HPDE6-E6E7 (cell line): ENCODE data around the gene CXCL11.
"Not testable (repeated sequence)": the region's sequence is repeated elsewhere in the genome, so short reads cannot be mapped to it uniquely, and the experiment has no call there.

Experiments
- DNase-seq: peaks from one replicate; pipeline ENCODE4 v3.0.0; 2011; ENCODE audit warnings: missing footprints; ENCODE audit errors: extremely low spot score

CXCL11 gene

DNA sequence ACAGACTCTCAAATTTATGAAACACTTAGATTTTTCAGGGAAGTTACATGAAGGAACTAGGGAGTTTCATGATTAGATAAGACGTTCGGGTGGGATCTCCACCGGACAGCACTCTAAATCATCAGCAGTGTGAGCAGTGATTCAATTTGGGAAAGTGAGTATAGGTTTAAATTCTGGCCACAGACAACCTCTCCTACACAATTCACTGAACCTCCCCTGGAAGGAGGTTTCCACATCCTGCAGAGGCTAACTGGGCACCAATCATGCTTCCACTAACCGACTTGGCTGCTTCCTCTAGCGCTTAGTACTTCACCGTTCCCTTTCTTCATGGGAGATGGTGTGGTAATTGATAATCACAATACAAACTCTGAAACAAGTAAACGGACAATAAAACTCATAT, 34.2 kb downstream of the CXCL11 start:
- DNase-seq = no peak

DNA sequence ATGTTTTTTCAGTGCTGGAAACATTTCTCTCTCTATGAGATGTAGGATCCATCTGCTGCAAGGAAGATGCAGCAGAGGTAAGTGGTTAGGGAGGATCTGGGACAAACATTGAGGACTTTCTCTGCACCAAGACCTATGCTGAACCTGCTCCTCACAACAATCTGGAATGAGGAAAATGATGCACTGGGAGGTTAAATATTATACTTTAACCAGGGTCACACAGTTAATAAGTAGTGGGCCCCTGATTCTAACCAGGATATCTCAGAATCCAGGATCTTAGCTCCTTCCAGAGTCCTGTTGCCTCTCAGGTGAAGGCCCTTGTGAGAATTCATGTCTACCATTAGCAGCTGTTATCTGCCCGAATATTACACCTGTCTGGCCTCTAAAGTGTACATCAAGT, 35.6 kb downstream of the CXCL11 start:
- no peak for DNase-seq

DNA sequence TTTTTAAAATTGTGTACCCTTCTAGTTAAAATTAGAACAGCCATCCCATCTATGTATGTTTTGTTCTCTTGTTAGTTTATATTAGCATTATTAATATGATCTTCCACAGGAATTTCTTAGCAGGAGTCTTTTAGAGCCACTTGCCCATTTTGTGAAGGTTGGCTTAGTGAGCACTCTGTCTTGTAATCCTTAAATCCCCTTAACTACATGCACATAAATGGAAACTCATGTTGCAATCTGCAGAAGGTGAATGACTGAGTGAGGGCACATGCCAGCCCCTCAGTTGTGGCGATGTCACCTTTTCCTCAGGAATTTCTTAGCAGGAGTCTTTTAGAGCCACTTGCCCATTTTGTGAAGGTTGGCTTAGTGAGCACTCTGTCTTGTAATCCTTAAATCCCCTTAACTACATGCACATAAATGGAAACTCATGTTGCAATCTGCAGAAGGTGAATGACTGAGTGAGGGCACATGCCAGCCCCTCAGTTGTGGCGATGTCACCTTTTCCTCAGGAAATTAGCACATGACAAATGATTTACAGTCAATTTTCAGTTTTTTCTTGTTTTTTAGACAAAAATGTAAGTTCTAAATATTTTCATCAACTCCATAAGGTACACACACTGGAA, 37.2 kb downstream of the CXCL11 start:
- DNase-seq = not testable (repeated sequence)

DNA sequence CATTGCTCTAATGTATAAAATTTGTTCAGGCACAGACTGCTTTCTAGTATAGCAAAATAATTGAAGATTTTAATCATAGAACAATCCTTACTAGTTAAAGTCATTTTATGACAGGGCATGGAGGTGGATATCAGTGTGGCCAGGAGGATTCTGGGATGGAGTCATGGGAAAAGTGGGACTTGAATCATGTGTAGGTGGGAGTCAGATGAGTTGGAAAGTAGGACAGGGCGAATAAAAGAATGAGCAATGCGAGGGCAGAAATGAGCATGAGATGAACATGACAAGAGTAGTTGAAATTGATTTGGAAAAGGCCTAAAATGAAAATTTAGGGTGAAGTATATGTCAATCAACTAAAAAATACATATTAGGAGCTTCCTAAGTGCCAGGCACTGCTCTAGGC, 37.9 kb downstream of the CXCL11 start:
- DNase-seq = no peak

DNA sequence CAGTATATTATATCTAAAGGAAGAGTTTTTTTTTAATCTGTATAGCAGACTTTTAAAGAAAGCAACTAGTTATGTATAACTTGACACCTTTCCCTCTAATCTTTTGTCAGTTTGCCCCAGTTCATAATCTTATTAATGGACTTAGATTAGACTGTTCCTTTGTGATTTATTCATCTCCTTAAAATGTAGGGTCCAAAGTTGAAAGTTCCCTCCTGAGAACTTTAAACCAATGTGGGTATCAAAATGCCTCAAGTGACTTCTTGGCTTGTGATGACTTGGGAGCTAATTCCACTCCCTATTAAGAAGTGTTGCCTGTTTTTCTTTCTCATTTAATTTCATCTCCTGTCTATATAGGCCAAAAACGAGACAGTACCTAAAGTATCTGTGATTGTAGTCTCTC, 38.8 kb downstream of the CXCL11 start:
- DNase-seq = no peak

DNA sequence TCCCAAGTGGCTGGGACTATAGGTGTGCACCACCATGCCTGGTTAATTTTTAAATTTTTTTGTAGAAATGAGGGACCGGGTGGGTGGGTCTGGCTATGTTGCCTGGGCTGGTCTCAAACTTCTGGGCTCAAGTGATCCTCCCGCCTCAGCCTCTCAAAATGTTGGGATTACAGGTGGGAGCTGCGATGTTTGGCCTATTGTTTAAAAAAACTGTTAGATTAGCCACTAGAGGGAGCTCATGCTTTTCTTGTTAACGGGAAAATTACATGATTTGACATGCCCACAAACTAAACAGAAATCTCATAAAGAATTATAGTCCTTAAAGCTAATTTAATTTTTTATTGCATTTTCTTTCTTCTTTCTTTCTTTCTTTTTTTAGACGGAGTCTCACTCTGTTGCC, 40.1 kb downstream of the CXCL11 start:
- no peak for DNase-seq

DNA sequence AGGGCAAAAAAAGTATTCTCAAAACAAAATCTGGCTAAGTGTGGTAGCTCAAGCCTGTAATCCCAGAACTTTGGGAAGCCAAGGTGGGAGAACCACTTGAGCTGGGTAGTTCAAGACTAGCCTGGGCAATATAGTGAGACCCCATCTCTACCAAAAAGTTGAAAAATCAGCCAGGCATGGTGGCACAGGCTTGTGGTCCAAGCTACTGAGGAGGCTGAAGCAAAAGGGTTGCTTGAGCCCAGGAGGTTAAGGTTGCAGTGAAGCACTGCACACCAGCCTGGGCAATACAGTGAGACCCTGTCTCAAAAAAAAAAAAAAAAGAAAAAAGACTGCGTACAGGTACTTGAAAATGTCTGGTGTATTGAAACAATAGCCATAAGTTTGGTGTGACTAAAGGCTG, 43.4 kb downstream of the CXCL11 start:
- no peak for DNase-seq

DNA sequence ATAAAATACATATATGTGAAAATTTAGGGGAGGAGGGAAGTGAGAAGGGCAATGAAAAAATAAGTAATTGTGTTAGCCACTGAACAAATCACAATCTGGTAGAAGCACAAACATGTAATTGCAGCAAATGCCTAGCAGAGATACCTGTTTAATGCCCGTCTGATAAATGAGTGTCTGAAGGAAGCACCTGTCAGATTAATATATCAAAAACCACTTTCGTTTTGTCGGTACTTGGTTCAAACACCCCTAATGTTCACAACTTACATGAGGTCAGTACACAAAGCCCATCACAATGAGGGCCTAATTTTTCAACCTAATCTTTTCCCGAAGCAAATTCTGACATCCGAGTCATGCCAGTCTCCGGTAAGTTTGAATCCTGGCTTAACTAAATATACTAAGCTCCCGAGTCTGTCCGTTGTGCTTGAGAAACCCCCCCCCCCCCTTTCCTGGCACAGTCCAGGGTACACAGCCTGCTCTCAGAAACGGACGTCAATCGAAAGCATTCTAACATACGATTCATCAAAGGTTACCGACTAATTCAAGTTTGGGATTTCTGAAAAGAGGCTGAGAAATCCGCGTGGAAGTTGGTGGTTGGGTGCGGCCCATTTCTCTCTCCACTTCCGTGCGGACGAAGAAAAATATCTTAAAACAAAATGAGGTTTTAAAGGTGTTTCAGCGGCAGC, 45.9 kb downstream of the CXCL11 start:
- DNase-seq = no peak

DNA sequence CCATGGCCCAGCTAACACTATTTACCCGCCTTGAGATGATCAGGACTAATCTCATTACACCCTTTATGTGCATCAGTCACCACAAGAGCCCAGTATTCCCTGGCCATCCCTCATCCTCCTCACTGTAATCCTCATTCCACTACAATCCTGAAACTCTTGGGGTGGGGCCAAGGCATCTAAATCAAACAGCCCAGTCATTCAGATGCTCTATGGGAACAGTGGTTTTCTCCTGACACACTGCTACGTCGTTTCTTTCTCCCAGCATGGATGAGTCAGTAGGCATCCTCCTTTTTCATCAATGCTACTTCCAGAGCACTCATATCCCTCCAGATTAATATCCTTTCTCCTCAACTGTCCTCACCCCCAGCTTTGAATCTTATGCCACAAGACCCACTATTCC, 50.8 kb downstream of the CXCL11 start:
- peak; percentile 34 for DNase-seq
